ENCODE data around the gene TLR10. TPM values are rescaled to one million over a fixed set of nuclear protein-coding genes. Genes with fewer than 3 reads are reported as not detected.
A peak's percentile ranks its signal among the peaks of the same experiment; 100 is the strongest.

Gene TLR10
- total RNA-seq, 2 donors from 2014 or later: 1.1 TPM; not detected in 1

DNA sequence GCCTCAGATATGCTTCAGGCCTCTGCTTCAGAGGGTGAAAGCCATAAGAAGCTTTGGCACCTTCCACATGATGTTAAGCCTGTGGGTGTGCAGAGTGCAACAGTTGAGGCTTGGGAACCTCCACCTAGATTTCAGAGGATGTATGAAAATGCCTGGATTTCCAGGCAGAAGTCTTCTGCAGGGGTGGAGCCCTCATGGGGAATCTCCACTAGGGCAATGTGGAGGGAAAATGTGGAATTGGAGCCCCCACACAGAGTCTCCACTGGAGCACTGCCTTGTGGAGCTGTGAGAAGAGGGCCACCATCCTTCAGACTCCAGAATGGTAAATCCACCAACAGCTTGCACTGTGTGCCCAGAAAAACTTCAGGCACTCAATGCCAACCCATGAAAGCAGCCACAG, 35.2 kb downstream of the TLR10 start:
- H3K4me3 Mint-ChIP-seq: no peak overlapping the region
- H3K27me3 Mint-ChIP-seq: peaks cover 6% of the 10 kb centered on the region
- no peak overlapping the region for H3K27ac Mint-ChIP-seq
- peaks cover 2% of the 10 kb centered on the region for H3K36me3 Mint-ChIP-seq (ENCODE audit: low read depth)
- ATAC-seq (no peak), DNase-seq (no peak)
- H3K9me3 ChIP-seq (ENCODE audit: control insufficient read depth, low read length, poor library complexity, severe bottlenecking): no peaks in the 10 kb centered on the region
- peaks cover 5% of the 10 kb centered on the region for H3K4me1 Mint-ChIP-seq

DNA sequence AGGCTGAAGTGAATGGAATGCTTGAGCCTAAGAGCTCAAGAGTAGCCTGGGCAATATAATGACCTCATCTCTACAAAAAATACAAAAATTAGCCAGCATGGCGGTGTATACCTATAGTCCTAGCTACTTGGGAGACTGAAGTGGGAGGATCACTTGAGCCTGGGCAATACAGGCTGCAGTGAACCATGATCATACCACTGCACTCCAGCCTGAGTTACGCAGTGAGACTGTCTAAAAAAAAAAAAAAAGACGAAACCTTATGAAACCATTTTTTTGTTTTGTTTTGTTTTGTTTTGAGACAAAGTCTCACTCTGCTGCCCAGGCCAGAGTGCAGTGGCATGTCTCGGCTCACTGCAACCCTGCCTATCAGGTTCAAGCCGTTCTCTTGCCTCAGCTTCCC, 36.9 kb downstream of the TLR10 start:
- H3K4me1 Mint-ChIP-seq: peaks cover 3% of the 10 kb centered on the region
- H3K27me3 Mint-ChIP-seq: peaks cover 11% of the 10 kb centered on the region
- ATAC-seq (no peak), DNase-seq (no peak)
- no peaks in the 10 kb centered on the region for H3K9me3 ChIP-seq (ENCODE audit: control insufficient read depth, low read length, poor library complexity, severe bottlenecking)
- H3K4me3 Mint-ChIP-seq: no peak overlapping the region
- no peak overlapping the region for H3K27ac Mint-ChIP-seq
- H3K36me3 Mint-ChIP-seq (ENCODE audit: low read depth): peaks cover 2% of the 10 kb centered on the region

DNA sequence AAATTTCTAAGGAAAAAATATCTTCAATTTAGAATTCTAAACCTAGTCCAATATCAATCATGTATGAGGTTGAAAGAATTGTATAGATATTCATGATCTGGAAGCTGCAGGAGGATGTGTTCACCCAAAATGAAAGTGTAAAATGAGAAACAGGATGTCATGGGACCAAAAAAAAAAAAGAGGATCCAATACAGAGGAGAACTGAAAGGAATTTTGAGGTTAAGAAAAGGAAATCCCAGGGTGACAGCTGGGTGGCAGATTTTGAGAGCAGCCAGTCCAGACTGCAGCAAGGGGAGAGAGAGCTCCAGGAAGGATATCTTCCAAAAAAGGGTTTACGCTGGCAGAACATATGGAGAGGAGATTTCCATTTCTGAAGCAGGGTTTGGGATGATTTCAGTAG, 38.9 kb downstream of the TLR10 start:
- no peak for ATAC-seq
- no peak for DNase-seq
- Mint-ChIP-seq H3K36me3 (ENCODE audit: low read depth) (peaks cover 2% of the 10 kb centered on the region), H3K4me1 (peaks cover 3% of the 10 kb centered on the region), H3K27ac (no peak overlapping the region), H3K4me3 (no peak overlapping the region), H3K27me3 (peaks cover 11% of the 10 kb centered on the region)
- H3K9me3 ChIP-seq (ENCODE audit: control insufficient read depth, low read length, poor library complexity, severe bottlenecking): no peaks in the 10 kb centered on the region

DNA sequence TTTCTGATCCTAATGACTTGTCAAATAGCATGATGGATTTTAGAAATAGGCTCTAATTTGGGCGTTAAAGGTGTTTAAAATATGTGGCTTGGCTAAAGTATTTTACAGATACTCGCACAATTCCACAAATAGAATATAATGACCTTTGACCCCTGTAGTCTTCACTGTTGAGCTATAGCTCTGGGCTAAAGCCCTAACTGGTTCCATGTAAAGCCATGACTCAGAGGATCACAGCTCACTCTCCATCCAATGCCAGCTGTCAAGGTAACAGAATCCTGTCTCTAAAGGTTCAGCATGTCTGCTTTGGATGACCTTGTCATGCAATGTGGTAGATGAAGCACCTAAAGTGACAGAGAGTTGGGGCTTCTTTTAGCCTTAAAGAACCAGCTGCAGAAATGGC, 42.5 kb downstream of the TLR10 start:
- Mint-ChIP-seq H3K27ac (no peak overlapping the region), H3K27me3 (peaks cover 15% of the 10 kb centered on the region), H3K4me1 (peaks cover 3% of the 10 kb centered on the region), H3K4me3 (no peak overlapping the region), H3K36me3 (ENCODE audit: low read depth) (peaks cover 5% of the 10 kb centered on the region)
- ATAC-seq (no peak), DNase-seq (no peak)
- H3K9me3 ChIP-seq (ENCODE audit: control insufficient read depth, low read length, poor library complexity, severe bottlenecking): no peaks in the 10 kb centered on the region

DNA sequence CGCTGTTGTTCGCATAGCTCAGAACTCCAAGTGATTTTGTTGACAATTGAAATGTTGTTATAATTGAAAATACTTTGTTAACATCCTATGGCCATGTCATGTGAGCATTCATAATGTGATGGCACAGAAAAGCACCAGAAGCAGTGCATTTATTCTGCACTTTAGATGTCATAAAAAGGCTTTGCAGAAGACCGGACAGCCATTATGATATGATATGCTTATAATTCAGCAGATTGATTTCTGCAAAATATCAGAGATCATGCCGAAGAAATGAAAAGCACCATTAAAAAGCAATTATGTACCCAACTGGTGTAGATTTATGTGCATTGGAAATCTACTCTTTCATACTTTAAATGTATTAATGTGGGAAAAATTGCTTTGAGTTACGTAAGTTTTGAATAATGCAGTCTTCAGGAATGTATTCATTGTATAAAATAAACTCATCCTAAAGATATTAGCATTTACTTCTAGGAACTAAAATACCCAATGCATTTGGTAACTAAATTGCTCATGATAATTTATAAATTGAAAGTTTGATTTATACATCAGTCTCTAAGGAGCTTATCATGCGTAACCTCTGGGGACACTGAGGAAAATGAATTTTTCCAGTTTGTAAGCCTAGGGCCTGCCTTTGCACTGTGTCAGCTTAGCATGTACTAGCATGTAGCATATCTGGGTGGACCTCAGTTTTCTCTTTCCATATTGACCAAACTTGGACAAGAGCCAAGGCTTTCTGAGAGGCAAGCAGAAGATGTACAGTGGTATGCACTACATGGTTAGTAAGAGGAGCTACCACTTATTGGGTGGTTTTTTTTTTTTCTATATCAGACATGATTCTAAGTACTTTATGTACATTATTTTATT, 43.6 kb downstream of the TLR10 start:
- no peak for ATAC-seq

GRCh38 chr4:38735870-38736269, 46.9 kb downstream of the TLR10 start:
- peaks cover 3% of the 10 kb centered on the region for H3K36me3 Mint-ChIP-seq (ENCODE audit: low read depth)
- peaks cover 5% of the 10 kb centered on the region for H3K4me1 Mint-ChIP-seq
- H3K27me3 Mint-ChIP-seq: peaks cover 5% of the 10 kb centered on the region
- DNase-seq (no peak), ATAC-seq (no peak)
- no peak overlapping the region for H3K27ac Mint-ChIP-seq
- no peaks in the 10 kb centered on the region for H3K9me3 ChIP-seq (ENCODE audit: control insufficient read depth, low read length, poor library complexity, severe bottlenecking)
- no peak overlapping the region for H3K4me3 Mint-ChIP-seq

More for the DNA sequence above, 43.6 kb downstream of the TLR10 start:
- H3K27ac Mint-ChIP-seq: no peak overlapping the region
- no peak overlapping the region for H3K4me3 Mint-ChIP-seq
- peaks cover 15% of the 10 kb centered on the region for H3K27me3 Mint-ChIP-seq
- H3K9me3 ChIP-seq (ENCODE audit: control insufficient read depth, low read length, poor library complexity, severe bottlenecking): no peaks in the 10 kb centered on the region
- DNase-seq: no peak
- peaks cover 3% of the 10 kb centered on the region for H3K4me1 Mint-ChIP-seq
- H3K36me3 Mint-ChIP-seq (ENCODE audit: low read depth): peaks cover 5% of the 10 kb centered on the region

- no peak overlapping the region for H3K27ac Mint-ChIP-seq
- DNase-seq: no peak
- peaks cover 3% of the 10 kb centered on the region for H3K36me3 Mint-ChIP-seq (ENCODE audit: low read depth)
- no peaks in the 10 kb centered on the region for H3K9me3 ChIP-seq (ENCODE audit: control insufficient read depth, low read length, poor library complexity, severe bottlenecking)
- H3K4me3 Mint-ChIP-seq: no peak overlapping the region
- peaks cover 5% of the 10 kb centered on the region for H3K27me3 Mint-ChIP-seq
- ATAC-seq: no peak
- peaks cover 5% of the 10 kb centered on the region for H3K4me1 Mint-ChIP-seq
Measured at GRCh38 chr4:38734911-38735310, 47.9 kb downstream of the TLR10 start.

DNA sequence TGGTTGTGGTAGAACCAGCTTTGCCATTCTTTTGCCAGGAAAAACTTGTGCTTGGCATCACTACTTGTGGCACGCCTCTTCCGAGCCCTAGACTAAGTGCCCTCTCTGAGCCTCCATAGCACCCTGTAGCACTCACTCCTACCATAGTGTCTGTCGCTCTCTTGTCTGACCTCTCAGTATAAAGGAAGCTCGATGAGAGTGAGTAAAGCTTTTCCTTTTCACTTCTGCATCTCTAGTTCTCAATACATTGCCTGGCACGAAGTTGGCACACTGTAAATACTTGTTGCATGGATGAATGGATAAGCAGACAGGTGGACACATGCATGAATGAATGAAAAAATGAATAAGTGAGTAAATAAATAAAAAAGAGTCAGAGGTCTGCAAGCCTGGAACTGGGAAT, 48.3 kb downstream of the TLR10 start:
- no peak for ATAC-seq

GRCh38 chr4:38733663-38734062, 49.1 kb downstream of the TLR10 start:
- no peak for ATAC-seq
- H3K27ac Mint-ChIP-seq: no peak overlapping the region
- H3K27me3 Mint-ChIP-seq: peaks cover 5% of the 10 kb centered on the region
- DNase-seq: no peak
- H3K36me3 Mint-ChIP-seq (ENCODE audit: low read depth): peaks cover 3% of the 10 kb centered on the region
- H3K9me3 ChIP-seq (ENCODE audit: control insufficient read depth, low read length, poor library complexity, severe bottlenecking): no peaks in the 10 kb centered on the region
- peaks cover 9% of the 10 kb centered on the region for H3K4me1 Mint-ChIP-seq
- H3K4me3 Mint-ChIP-seq: no peak overlapping the region

More for the DNA sequence above, 48.3 kb downstream of the TLR10 start:
- Mint-ChIP-seq H3K27me3 (peaks cover 5% of the 10 kb centered on the region), H3K4me3 (no peak overlapping the region), H3K27ac (no peak overlapping the region), H3K36me3 (ENCODE audit: low read depth) (peaks cover 3% of the 10 kb centered on the region), H3K4me1 (peaks cover 5% of the 10 kb centered on the region)
- no peak for DNase-seq
- H3K9me3 ChIP-seq (ENCODE audit: control insufficient read depth, low read length, poor library complexity, severe bottlenecking): no peaks in the 10 kb centered on the region

DNA sequence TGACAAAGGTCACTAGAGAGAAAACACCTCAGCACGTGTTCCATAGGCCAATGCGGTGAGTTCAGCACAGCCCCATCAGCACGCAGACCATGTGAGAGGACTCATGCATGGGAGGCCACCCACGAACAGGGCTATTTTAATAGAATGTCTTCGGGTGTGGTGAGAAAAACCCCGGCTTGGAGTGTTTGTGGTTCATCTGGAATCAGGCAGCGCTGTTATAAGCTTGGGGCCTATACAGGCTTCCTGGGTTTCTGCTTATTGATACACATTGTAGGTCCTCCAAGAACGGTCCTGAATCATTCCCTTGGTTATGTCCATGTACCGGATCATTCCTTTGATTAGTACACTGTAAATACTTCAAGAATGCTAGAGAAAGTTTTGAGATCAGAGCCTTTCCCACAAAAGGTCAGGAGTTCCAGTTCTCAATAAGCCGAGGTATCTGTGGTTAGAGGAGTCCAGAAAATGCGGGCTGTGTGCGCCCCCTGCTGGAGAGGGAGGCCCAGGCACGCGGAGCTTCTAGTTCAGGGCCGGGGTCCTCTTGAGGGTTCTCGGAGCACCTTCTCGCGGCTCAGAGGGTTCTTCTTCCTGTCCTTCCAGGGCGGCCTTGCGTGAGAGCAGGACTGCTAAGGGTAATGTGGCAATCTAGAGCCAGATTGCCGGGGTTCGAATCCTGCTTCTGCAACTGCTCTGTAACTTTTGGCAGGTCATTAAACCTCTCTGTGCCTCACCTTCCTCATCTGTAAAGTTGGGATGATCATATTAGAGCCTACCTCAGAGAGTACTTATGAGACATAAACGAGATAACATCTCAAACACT, 51.8 kb downstream of the TLR10 start:
- H3K36me3 Mint-ChIP-seq (ENCODE audit: low read depth): no peaks in the 10 kb centered on the region
- no peak overlapping the region for H3K4me3 Mint-ChIP-seq
- peak; percentile 68 to 79 (median 68) for DNase-seq
- peaks cover 11% of the 10 kb centered on the region for H3K4me1 Mint-ChIP-seq
- H3K27ac Mint-ChIP-seq: peak overlapping the region; percentile 49
- peak; percentile 84 for ATAC-seq
- H3K27me3 Mint-ChIP-seq: no peaks in the 10 kb centered on the region
- H3K9me3 ChIP-seq (ENCODE audit: control insufficient read depth, low read length, poor library complexity, severe bottlenecking): no peaks in the 10 kb centered on the region

GRCh38 chr4:38730493-38730829, 52.3 kb downstream of the TLR10 start:
- ATAC-seq (no peak), DNase-seq (no peak)
- no peaks in the 10 kb centered on the region for H3K9me3 ChIP-seq (ENCODE audit: control insufficient read depth, low read length, poor library complexity, severe bottlenecking)
- Mint-ChIP-seq H3K27me3 (no peaks in the 10 kb centered on the region), H3K27ac (peak overlapping the region; percentile 49), H3K4me1 (peaks cover 11% of the 10 kb centered on the region), H3K4me3 (no peak overlapping the region), H3K36me3 (ENCODE audit: low read depth) (no peaks in the 10 kb centered on the region)

DNA sequence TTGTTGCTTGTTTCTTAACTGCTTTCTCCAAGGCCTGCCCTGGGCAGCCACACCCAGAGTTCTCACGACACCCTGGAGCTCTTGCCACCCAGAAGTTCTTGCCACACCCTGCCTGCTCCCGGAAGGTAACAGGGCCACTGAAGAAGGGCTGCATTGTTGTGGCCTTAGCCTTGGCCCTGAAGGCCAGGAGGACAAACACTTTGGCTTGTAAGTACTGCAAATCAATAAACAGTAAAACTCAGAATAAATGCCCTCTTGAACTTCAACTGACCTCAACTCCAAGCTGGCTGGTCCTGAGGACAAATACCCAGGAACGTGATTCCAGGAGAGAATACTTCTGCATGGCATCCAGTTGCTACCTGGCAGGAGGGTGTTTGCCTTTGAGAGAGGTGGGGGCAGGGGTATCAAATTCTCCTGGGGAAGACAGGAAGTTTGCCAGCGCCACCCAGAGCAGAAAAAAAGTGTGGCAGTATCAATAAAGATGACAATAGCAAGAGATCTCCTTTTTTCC, 54.1 kb downstream of the TLR10 start:
- no peak overlapping the region for H3K4me3 Mint-ChIP-seq
- no peaks in the 10 kb centered on the region for H3K27me3 Mint-ChIP-seq
- DNase-seq (no peak), ATAC-seq (no peak)
- peaks cover 17% of the 10 kb centered on the region for H3K4me1 Mint-ChIP-seq
- H3K9me3 ChIP-seq (ENCODE audit: control insufficient read depth, low read length, poor library complexity, severe bottlenecking): no peaks in the 10 kb centered on the region
- no peaks in the 10 kb centered on the region for H3K36me3 Mint-ChIP-seq (ENCODE audit: low read depth)
- H3K27ac Mint-ChIP-seq: no peak overlapping the region

DNA sequence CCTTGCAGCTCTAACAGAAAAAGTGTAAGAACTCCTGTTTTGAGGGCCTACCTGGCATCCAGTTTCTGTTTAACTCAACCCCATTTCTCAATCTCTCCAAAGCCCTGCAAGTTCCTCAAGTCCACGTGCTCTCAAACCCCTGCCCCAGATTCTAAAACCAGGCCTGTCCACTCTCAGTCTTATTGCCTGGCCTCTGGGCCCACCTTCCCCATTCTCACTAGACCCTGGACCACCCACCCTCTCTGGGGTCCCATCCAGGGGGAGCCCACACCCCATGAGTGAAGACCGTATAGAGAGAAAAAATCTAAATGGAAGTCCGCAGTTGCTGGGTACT, 58.3 kb downstream of the TLR10 start:
- Mint-ChIP-seq H3K27me3 (no peaks in the 10 kb centered on the region), H3K27ac (peak overlapping the region; percentile 43), H3K36me3 (ENCODE audit: low read depth) (no peaks in the 10 kb centered on the region), H3K4me1 (peaks cover 12% of the 10 kb centered on the region), H3K4me3 (no peak overlapping the region)
- no peak for ATAC-seq
- no peak for DNase-seq
- no peaks in the 10 kb centered on the region for H3K9me3 ChIP-seq (ENCODE audit: control insufficient read depth, low read length, poor library complexity, severe bottlenecking)

Measured in T-helper 17 cell (primary cell).